NCI-H226 (cell line): Measurements from ENCODE around the gene EPHA4.
A peak's percentile ranks its signal among the peaks of the same experiment; 100 is the strongest.

Source experiments
- DNase-seq: peaks from one replicate; pipeline ENCODE4 v3.0.0-alpha.2; 2015

EPHA4 gene

GRCh38 chr2:221431477-221431876 lies 140.6 kb downstream of the EPHA4 start:
- no peak for DNase-seq

- peak; percentile 22 for DNase-seq
These were observed 142.2 kb downstream of the EPHA4 start for GRCh38 chr2:221429741-221430491.

- DNase-seq, result no peak
These were observed 143.2 kb downstream of the EPHA4 start for GRCh38 chr2:221428896-221429295.

- no peak for DNase-seq
These were observed 145.2 kb downstream of the EPHA4 start for GRCh38 chr2:221426929-221427328.

GRCh38 chr2:221425891-221426290 lies 146.2 kb downstream of the EPHA4 start:
- DNase-seq, result no peak

GRCh38 chr2:221425353-221425752 lies 146.8 kb downstream of the EPHA4 start:
- no peak for DNase-seq

GRCh38 chr2:221423210-221423804 lies 148.8 kb downstream of the EPHA4 start:
- DNase-seq, result no peak

- DNase-seq, result no peak
These were observed 149.4 kb downstream of the EPHA4 start for GRCh38 chr2:221422516-221423209.

GRCh38 chr2:221420245-221420644 lies 151.9 kb downstream of the EPHA4 start:
- DNase-seq, result no peak

- DNase-seq, result no peak
These were observed 156.3 kb downstream of the EPHA4 start for GRCh38 chr2:221415789-221416188.

- no peak for DNase-seq
These were observed 159.1 kb downstream of the EPHA4 start for GRCh38 chr2:221412978-221413377.

GRCh38 chr2:221410487-221410886 lies 161.6 kb downstream of the EPHA4 start:
- DNase-seq, result no peak

GRCh38 chr2:221407765-221408164 lies 164.3 kb downstream of the EPHA4 start:
- no peak for DNase-seq

- DNase-seq, result no peak
These were observed 166.6 kb downstream of the EPHA4 start for GRCh38 chr2:221405521-221405920.

GRCh38 chr2:221402072-221402471 lies 170.0 kb downstream of the EPHA4 start:
- peak; percentile 87 for DNase-seq

- no peak for DNase-seq
These were observed 171.7 kb downstream of the EPHA4 start for GRCh38 chr2:221400411-221400810.

- DNase-seq, result no peak
These were observed 172.9 kb downstream of the EPHA4 start for GRCh38 chr2:221399183-221399582.

- peak; percentile 5 for DNase-seq
These were observed 174.9 kb downstream of the EPHA4 start for GRCh38 chr2:221397187-221397586.

GRCh38 chr2:221392228-221392881 lies 179.7 kb downstream of the EPHA4 start:
- DNase-seq, result no peak

- DNase-seq, result no peak
These were observed 181.2 kb downstream of the EPHA4 start for GRCh38 chr2:221390878-221391277.

- DNase-seq, result no peak
These were observed 182.2 kb downstream of the EPHA4 start for GRCh38 chr2:221389904-221390303.

- DNase-seq, result no peak
These were observed 182.7 kb downstream of the EPHA4 start for GRCh38 chr2:221389421-221389820.

GRCh38 chr2:221388891-221389290 lies 183.2 kb downstream of the EPHA4 start:
- no peak for DNase-seq

- no peak for DNase-seq
These were observed 186.4 kb downstream of the EPHA4 start for GRCh38 chr2:221385716-221386115.
